DMS53 treated with DMSO at 0.1 percent for 48 hours (cell line): Measurements from ENCODE around the gene ABCF2.

Source experiments
- DNase-seq: peaks from one replicate; lab custom pipeline; 2025; ENCODE audit not compliant: unreplicated experiment; lab: John Stamatoyannopoulos, UW

The ABCF2 gene

GRCh38 chr7:151226875-151227782 lies at the start of gene ABCF2:
Gene ABCF2, minus strand, starts transcription at chr7:151227205. Its CDS starts 747 bp downstream, at chr7:151226458.
- DNase-seq: peak; percentile 97

DNA sequence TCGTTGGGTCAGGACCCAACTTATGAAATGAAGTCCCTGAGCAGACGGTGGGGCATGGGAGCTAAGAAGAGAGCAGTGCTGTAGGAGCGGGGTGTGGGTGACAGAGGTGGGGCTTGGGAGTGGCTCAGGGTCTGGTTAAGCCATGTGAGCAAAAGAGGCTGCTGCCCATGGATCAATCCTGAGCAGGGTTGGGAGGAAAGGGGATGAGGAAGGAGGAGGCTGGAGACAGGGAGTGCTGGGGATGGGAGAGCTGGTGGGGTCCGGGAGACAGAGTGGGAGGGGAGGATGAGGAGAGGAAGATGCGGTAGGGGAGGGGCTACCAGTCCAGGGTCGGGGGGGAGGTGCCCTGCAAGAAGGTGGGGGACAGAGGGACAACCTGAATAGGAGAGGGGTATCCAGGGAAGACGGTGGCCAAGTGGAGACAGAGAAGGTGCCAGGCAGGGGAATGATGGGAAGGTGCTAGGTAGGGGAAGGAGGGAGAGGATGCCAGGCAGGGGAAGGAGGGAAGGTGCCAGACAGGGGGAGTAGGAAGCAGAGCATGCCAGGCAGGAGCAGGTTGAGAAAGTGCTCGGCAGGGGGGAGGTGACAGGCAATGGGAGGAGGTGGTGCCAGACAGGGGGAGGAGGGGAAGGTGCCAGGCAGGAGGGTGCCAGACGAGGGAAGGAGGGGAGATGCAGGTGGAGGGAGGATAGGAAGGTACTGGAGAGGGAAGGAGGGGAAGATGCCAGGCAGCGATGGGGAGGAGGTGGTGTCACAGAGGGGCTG lies 49.0 kb upstream of the ABCF2 start:
- DNase-seq: no peak

DNA sequence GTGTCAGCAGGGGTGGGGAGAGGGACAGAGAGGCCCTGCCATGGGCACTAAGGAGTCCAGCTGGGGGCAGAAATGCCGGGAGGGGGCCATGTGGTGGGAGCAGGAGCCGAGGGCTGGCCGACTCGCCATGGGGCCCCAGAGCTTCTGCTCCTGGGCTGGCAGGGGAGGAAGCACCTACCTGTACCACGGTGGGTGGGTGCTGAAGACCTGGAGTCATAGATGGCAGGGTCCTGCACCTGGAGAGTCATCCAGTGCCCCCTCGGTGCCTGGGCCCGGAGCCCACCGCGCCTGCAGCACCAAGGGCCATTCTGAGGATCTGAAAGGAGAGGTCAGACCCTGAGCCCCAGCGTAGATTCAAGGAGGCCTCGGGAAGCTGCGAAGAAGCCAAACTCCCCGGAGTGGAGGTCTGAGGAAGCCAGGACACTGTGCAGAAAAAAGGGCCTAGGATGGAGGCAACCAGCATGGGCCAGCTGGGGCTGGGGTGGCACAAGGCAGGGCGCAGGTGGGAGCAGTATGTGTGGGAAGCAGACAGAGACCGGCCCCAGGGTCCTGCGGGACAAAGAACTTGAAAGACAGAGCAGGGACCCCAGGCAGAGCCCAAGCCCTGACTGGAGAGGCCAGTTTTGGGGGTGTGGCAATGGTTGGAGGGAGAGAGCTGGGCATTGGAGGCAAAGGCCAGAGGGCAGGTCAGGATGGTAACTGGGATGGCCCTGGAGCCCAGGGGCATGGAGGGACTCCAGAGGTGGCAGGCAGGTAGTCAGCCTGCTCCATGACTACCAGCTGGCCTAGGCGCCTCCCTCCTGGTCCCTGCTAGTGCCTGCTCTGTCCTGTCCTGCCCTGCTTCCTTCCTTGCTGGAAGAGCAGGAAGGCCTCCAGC lies 48.2 kb upstream of the ABCF2 start:
- no peak for DNase-seq

DNA sequence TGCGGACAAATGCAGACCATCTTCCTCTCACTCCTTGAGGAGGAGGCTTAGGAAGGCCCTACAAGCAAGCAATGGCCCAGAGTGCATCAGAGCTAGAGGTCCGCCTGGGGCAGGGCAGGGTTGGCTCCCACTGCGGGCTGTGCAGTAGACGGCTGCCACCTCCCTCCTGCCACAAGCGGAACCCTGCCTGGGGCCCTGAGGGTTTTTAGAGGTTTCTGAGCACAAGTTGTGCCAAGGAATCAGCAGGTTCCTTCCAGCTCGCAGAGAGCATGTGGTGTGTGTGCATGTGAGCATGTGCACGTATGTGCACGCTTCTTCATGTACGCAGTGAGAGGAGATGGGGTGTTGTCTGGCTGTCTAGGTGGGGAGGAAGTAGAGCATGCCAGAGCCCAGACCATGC lies 47.4 kb upstream of the ABCF2 start:
- DNase-seq: no peak

DNA sequence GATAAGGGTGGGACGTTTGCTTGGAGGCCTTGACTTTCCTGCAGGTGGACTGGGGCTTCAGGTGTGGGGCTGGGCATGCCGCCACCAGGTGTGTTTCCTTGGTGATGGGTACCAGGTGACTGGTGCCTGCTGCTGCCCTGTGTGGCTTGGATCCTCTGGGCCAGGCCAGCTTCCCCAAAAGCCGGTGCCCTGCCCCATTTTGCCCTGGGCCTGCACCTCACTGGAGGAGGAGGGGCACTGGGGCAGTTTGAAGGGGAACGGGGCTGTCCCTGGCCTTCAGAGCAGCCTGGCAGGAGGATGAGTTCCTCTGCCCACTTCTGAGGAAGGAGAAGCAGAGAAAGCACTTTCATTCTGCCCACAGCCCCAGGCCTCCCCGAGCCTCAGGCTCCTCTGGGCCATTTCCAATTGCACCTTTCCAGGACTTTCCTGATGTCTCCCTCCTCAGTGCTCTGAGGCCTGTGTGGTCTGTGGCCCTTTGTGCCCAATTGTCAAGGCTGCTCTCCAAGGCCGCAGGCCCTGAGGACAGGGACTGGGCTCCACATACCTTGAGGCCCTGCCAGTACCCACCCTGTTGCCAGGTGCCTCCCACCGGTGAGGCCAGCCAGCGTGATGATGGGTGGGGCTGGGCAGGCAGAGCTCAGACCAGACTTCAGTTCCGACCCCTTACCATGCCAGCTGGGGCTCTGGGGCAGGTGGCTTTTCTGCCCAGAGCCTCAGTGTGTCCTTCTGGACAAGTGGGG lies 46.8 kb upstream of the ABCF2 start:
- no peak for DNase-seq

- DNase-seq: no peak
Measured at GRCh38 chr7:151272877-151273276, 45.9 kb upstream of the ABCF2 start.

DNA sequence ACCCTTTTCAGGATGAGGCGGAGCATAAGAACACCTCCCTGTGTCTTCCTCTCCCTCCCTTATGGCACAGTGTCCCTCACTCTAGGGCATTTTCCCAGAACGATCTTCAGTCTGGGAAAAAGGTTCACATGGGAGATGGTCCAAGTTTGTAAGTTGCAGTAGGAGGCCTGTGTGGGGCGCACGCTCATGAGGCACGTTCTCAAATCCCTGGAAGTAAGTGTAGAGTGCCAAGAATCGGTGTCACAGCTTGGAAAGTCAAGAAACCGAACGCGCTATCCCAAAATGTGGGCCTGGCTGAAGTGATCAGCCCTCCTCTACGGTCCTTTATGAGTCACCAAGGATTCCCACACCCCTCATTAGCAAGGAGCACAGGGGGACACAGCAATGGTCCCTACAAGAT lies 45.4 kb upstream of the ABCF2 start:
- DNase-seq: no peak

GRCh38 chr7:151271699-151272355 lies 44.8 kb upstream of the ABCF2 start:
- DNase-seq: no peak

DNA sequence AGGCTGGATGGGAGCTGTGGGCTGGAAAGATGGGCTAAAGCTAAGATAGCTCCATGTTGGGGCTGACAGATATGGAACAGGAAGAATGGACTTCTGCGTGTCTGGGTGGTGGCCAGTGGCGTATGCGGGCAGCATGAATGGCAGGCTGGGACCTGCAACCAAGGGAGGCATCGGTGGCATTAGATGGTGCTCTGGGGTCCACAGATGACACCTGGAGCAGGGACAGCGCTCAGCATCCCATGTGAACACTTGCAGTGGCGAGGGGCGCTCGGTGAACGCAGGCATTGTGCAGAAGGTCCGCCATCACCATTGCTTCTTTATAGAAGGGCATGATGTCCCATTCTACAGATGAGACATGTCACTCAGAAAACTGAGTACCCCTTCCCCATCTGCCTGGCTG lies 42.5 kb upstream of the ABCF2 start:
- DNase-seq: no peak

DNA sequence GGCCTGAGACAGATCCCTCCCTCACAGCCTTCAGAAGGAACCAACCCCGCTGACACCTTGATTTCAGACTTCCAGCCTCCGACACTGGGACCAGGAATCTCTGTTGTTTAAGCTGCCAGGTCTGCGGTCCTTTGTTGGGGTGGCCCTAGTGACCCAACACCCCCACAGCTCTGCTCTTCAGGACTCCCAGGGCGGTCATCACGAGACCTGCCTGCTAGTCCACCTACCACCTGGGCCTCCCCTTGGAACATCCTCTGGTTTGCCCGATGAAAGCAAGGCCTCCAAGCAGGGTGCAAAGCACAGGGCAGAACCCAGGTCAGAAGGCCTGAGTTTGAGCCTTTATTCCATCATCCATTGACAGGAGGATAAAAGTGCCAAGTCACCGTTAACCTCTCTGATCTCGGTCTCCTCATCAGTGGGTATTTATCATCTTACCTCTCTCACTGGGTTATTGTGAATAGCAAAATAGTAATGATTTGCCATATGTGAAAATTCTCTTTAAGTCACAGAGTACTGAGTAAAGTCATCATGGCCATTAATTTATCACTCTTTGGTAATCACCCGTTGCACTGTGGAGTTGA lies 38.4 kb upstream of the ABCF2 start:
- no peak for DNase-seq

- no peak for DNase-seq
Measured at GRCh38 chr7:151264615-151265014, 37.6 kb upstream of the ABCF2 start.

GRCh38 chr7:151261529-151261928 lies 34.5 kb upstream of the ABCF2 start:
- no peak for DNase-seq

GRCh38 chr7:151260883-151261282 lies 33.9 kb upstream of the ABCF2 start:
- DNase-seq: no peak

DNA sequence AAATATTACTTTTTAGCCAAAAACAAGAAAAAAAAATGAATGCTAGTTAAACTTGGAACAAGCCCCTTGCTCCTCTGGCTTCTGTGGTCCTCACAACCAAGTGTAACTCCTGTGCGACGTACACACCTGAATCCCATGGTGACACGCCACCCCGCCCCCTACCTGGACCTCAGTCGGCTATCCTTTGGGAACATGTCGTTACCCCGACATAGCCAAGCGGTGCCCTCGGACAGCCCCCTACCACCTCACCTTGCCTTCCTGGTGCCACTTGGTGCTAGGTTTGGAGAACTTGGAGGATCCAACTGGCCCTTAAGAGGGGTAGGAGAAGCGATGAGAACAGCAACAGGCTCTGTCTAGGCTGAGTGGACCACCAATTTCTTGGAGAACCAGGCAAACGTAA lies 33.5 kb upstream of the ABCF2 start:
- DNase-seq: no peak

- no peak for DNase-seq
Measured at GRCh38 chr7:151257990-151258389, 31.0 kb upstream of the ABCF2 start.

DNA sequence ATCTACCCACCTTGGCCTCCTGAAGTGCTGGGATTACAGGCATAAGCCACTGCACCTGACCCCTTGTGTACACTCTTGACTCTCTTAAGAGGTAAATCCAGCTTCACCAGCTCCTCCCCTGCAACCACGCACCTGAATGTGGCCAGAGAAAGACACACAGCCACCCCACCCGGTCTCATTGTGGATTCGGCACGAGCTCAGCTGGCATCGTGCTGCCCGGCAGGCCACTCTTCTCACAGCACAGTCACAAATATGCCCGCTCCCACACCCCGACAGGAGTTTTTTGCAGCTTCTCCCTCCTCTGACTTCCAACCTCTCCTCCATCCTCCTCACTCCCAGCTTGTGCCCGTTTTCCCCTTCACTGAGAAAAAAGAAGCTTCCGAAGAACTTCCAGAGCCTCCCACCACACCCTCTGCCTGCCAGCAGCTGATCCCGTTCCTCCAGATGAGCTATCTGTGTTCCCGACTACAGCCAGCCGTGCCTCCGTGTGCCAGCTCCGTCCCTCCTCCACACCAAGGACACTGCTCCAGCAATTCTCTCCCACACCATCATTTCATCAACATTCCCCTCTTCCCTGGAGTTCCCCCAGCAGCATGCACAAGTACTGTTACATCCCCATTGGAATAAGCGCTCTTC lies 29.5 kb upstream of the ABCF2 start:
- DNase-seq: no peak

GRCh38 chr7:151255390-151255789 lies 28.4 kb upstream of the ABCF2 start:
- DNase-seq: no peak

- DNase-seq: no peak
Measured at GRCh38 chr7:151254851-151255250, 27.8 kb upstream of the ABCF2 start.

GRCh38 chr7:151254316-151254715 lies 27.3 kb upstream of the ABCF2 start:
- DNase-seq: no peak
